IPS-11a (cell line): ENCODE measurements around the gene HGS.

ENCODE experiments used
- H3K4me3 ChIP-seq: one replicate; pipeline ENCODE4 v1.5.1; 2013; ENCODE audit warnings: low read depth, low read length, control low read depth

The HGS gene, protein sequence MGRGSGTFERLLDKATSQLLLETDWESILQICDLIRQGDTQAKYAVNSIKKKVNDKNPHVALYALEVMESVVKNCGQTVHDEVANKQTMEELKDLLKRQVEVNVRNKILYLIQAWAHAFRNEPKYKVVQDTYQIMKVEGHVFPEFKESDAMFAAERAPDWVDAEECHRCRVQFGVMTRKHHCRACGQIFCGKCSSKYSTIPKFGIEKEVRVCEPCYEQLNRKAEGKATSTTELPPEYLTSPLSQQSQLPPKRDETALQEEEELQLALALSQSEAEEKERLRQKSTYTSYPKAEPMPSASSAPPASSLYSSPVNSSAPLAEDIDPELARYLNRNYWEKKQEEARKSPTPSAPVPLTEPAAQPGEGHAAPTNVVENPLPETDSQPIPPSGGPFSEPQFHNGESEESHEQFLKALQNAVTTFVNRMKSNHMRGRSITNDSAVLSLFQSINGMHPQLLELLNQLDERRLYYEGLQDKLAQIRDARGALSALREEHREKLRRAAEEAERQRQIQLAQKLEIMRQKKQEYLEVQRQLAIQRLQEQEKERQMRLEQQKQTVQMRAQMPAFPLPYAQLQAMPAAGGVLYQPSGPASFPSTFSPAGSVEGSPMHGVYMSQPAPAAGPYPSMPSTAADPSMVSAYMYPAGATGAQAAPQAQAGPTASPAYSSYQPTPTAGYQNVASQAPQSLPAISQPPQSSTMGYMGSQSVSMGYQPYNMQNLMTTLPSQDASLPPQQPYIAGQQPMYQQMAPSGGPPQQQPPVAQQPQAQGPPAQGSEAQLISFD

DNA sequence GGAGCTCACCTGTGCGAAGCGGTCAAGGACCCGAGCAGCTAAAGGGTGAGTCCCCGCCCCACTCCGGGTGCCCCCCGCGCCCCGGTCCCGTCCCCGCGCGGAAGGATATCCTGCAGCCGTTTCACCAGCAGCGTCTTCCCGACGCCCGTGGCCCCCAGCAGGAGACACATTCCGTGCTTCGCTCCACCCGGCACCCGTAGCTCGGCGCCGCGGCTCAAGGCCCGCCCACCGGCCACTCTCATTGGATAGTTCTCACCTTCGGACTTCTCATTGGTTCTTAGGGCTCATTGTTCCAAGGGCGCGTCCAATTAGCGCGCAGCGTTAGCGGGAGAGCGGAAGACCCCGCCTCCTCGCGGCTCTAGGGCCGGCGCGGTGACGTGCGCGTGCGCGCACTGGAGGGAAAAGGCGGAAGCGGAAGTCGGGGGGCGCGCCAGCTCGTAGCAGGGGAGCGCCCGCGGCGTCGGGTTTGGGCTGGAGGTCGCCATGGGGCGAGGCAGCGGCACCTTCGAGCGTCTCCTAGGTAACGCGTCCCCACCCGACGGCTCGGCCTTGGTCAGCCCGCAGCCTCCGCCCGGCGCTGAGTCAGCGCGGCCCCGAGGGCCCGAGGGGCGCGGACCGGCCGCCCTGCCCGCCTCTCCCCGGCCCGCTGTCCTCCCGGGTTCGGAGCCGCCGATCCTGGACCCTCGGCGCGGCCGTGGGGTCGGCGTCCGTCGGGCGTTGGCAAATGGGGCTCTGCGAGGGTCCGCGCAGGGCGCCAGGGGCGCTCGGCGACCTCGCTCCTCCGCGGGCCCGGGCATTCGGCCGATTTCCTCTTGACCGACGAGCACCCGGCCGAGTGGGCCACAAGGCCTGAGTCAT lies at the start of gene HGS, which contains the start of gene ARL16:
Gene HGS, plus strand, starts transcription at position 428 of the 858 bp plus-strand sequence. Its CDS starts 56 bp downstream, at position 484.
Gene ARL16, minus strand, starts transcription at position 214 of the 858 bp plus-strand sequence. Its CDS starts 44 bp downstream, at position 170.
- peak within 1 kb of the TSS; percentile 87 for H3K4me3 ChIP-seq

DNA sequence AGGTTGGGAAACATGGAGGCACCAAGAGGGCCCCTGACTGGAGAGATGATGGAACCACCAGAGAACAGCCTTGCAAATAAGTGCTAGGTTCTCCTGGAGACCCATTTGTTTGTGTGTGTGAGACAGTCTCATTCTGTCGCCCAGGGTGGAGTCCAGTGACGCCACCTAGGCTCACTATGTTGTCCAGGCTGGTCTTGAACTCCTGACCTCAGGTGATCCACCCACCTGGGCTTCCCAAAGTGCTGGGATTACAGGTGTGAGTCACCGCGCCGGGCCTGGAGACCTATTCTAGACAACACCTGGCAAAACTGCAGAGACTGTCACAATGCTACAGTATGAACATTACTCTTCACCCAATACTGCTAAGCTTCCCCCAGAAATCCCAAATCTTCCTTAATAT lies 48.4 kb upstream of the HGS start:
- no peak overlapping the region for H3K4me3 ChIP-seq

DNA sequence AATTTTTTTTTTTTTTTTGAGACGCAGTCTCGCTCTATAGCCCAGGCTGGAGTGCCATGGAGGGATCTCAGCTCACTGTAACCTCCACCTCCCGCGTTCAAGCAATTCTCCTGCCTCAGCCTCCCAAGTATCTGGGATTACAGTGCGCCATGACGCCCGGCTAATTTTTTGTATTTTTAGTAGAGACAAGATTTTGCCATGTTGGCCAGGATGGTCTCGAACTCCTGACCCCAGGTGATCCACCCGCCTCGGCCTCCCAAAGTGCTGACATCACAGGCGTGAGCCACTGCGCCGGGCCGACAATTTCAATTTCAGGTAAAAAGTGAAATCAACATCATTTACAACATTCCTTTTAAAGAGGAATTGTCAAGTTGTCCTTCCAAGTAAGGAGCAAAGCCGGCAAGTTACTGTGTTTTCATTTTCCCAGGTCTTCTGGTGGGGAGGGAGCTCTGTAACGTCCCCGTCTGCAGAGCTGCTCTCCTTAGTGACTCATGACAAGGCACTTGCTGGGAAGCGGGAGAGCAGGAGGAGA lies 47.8 kb upstream of the HGS start:
- H3K4me3 ChIP-seq: peak overlapping the region; percentile 94

DNA sequence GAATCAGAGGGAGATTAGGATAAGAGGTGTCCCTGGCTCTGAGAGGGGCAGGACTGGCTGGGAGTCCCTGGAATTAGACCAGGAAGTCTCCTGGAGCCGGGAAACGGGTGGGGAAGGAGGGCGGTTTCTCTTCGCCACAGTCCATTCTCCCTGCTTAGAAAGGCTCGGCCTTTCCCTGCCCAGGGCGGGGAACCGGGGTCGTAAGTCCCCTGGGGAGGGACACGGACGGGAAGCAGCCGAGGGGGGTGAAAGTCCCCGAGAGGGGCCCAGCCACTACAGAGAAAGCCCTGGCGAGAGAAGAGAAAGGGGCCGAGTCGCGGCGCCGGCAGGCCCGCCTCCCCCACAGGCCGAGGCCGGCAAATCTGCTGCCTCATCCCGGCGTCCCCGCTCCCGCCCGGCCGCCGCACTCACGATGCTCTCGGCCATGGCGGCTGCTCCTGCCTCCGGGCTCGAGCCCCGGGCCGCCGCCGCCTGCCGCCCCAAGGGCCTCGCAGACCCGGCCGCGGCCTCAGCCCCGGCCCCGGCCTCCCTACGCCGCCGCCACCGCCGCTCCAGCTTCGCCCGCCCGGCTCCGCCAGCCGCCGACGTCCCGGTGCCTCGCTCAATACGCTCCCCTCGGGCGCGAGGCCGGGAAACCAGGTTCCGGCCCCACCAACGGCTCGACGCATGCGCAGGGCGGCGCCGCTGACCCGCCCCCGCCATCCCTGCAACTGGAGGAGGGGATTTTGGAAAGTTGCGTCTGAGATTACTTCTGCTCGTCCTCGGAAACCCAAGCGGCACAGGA lies 47.1 kb upstream of the HGS start, which contains the start of the genes NPLOC4 and TSPAN10:
Gene NPLOC4, minus strand, starts transcription at position 608 of the 784 bp plus-strand sequence. Its CDS starts 182 bp downstream, at position 426.
Gene TSPAN10, plus strand, starts transcription at position 692 of the 784 bp plus-strand sequence. CDS start 5,217 bp downstream, outside the sequence.
- peak within 1 kb of the TSS; percentile 94 for H3K4me3 ChIP-seq

DNA sequence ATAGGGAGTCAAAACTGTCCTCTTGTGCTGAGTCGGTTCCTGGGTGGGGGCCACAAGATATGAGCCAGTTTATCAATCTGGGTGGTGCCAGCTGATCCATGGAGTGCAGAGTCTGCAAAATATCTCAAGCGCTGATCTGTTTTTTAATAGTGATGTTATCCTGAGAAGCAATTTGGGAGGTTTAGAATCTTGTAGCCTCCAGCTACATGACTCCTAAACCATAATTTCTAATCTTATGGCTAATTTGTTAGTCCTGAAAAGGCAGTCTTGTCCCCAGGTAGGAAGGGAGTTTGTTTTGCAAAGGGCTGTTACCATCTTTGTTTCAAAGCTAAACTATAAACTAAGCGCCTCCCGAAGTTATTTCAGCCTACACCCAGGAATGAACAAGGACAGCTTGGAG lies 45.1 kb upstream of the HGS start:
- H3K4me3 ChIP-seq: no peak overlapping the region

DNA sequence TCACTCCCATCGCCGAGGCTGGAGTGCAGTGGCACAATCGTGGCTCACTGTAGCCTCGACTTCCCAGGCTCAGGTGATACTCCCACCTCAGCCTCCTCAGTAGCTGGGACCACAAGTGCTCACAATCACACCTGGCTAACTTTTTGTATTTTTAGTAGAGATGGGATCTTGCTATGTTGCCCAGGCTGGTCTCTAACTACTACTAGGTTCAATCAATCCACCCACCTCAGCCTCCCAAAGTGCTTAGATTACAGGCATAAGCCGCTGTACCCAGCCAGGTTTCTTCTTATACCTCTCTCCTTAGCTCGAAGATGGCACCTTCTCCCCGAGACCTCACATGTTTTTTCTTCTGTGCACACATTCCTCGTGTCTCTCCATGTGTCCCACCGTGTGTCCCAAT lies 43.8 kb upstream of the HGS start:
- H3K4me3 ChIP-seq: no peak overlapping the region

DNA sequence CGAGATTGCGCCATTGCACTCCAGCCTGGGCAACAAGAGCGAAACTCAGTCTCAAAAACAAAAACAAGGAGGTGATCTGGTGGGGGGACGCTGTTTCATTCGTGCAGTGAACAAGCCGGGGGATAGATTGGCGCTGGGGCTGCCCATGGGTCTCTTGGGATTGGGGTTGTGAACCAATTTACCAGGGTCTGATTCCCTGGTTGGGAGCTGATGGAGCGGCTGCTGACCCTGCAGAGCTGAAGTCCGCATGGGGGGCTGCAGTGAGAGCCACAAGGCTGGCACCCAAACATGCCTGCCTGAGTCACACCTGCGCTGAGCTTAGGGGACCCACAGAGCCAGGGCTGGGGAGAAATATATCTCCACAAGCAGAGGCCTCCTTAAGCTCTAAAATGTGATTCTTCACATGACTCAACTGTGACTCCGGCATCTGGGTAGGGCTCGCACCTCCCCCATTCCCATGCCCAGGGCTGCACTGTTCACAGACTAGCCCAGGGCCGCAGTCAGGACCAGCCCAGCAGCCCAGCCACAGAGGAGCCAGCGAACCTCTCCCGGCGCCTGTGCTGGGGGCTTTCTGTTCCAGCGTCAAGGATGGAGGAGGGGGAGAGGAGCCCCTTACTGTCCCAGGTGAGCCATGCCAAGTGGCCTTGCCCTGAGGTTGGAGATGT lies 41.9 kb upstream of the HGS start:
- H3K4me3 ChIP-seq: no peak overlapping the region

DNA sequence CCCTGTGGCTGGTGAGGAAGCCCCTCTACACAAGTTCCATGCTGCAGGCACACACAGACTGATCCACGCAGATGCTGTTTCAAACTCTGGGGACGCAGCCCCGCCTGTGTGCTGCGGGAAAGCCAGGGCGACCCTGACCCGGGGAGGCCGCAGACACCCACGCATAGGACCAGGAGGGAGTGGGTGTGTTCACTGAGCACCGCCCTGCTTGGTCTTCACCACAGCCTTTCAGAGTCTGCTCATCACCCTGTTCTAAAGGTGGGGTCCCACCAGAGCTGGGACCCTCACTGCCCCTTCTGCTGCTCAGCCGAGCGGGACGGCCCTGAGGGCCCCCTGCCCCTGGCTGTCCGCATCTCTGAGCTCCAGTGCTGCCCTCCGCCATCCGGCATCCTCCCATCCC lies 39.3 kb upstream of the HGS start:
- no peak overlapping the region for H3K4me3 ChIP-seq

DNA sequence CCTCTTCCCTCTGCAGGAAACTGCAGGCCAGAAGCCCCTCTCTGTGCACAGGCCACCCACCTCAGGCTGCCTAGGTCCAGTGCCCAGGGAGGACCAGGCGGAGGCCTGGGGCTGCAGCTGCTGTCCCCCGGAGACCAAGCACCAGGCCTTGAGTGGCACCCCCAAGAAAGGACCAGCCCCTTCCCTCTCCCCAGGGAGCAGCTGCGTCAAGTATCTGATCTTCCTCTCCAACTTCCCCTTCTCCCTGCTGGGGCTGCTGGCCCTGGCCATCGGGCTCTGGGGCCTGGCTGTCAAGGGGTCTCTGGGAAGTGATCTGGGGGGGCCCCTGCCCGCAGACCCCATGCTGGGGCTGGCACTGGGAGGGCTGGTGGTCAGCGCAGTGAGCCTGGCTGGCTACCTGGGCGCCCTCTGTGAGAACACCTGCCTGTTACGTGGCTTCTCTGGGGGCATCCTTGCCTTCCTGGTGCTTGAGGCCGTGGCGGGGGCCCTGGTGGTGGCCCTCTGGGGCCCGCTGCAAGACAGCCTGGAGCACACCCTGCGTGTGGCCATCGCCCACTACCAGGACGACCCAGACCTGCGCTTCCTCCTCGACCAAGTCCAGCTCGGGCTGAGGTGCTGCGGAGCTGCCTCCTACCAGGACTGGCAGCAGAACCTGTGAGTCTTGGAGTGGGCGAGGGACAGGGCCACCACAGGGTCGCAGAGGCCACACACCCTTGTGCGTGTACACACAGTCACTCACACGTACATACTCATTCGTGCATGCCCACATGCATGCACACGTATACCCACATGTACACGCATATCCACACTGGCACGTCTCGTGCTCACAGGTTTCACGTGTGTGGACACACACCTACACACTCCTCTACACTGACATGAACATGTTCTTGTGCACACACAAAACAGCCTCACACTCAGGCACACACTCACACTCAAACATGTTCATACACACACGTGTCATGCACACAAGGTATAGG lies 38.5 kb upstream of the HGS start:
- H3K4me3 ChIP-seq: no peak overlapping the region

DNA sequence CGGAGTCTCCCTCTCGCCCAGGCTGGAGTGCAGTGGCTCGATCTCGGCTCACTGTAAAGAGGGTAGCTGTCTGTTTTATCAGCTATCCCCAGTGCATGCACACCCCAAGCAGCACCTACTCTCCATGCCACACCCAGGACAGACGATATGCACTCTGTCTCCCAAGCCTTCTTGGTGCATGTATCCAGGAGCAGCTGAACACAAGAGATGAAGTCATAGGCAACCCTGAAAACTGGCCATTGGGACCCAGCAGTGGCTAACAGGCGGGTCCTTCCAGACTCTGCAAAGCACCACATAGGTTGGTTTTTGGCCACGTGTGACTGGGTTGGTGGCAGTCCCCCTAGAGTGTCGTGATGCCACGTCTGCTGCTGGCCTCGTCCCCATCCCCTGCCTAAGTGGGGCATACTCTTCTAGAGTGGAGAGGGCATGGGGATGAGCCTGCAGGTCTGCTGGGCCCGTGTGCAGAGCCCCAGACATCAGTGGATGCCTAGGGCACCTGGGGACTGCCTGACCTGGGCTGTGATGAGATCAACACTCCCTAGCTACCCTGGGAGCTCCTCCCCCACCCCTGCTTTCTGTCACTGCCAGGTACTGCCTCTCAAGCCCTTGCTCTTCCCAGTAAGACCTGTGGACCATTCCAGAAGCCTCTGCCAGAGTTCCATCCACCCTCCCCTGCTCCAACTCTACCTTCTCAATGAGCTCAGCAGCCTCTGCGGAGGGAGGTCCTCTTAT lies 36.8 kb upstream of the HGS start:
- no peak overlapping the region for H3K4me3 ChIP-seq

DNA sequence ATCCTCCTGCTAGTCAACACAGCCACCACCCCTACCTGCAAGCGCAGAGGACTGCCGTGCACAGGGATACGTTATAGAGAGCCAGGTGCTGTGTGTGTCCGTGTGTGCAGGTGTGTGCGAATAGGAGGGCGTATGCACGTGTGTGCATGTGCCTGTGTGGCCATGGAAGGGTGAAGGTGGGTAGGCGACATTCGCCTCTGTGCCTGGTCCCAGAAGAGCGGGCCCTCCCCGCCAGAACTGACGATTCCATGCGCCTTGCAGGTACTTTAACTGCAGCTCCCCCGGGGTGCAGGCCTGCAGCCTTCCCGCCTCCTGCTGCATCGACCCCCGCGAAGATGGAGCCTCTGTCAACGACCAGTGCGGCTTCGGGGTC lies 36.2 kb upstream of the HGS start:
- peak overlapping the region; percentile 20 for H3K4me3 ChIP-seq

DNA sequence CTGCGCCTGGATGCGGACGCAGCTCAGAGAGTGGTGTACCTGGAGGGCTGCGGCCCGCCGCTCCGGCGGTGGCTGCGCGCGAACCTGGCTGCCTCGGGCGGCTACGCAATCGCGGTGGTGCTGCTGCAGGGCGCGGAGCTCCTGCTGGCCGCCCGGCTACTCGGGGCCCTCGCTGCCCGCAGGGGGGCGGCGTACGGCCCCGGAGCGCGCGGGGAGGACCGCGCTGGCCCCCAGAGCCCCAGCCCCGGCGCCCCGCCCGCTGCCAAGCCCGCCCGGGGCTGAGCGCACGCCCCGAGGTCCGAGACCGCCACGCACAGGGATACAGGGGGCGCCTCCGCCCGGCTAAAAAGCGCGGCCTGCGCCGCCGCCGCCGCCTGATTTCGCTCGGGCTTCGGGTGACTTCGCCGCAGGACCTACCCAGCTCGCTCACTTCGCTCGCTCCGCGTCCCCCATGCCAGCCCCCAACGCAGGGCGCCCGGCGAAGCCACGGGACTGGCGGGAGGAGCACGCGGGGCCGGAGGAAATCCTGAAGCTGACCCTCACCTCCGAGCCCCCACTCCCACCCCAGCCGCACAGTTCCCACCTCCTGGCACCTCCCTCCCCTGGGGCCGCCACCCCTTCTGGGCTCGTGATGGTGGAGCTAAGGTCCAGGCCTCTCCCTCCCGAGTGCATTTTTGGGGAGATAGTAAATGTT lies 35.7 kb upstream of the HGS start:
- peak overlapping the region; percentile 20 for H3K4me3 ChIP-seq

DNA sequence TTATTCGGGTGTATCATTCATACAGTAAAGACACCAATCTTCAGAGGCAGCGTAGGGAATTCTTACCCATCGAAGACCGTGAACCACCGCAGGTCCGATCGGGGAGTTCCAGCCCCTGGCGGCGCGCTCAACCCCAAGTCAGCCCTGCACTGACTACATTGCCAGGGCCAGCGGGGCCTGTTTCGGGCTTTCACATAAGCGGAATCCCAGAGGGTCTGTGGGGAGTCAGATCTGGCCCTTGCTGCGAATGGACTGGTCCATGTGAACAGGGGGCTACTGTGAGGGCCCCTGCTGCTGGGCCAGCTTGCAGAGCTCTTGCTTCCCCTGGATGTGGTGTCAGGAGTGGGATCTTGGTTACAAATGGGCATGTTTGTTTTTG lies 35.1 kb upstream of the HGS start:
- H3K4me3 ChIP-seq: peak overlapping the region; percentile 13

DNA sequence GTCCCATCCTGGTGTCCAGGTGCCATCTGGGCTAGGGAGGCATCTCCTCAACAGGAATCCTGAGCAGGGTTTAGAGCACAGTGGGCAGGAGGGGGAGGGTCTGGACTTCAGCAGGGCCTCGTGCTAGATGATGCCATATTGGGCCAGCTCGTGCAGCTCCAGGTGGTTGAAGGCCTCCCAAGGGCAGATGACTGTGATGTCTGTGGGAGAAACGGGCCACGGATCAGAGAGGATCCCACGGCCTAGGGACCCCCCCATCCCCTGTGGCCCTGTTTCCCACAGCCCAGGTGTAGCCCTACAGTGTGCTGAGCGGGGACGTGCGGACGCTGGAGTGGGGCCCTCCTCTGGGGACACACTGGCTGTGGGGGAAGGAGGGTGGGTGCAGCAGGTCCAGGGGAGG lies 32.9 kb upstream of the HGS start:
- H3K4me3 ChIP-seq: no peak overlapping the region

DNA sequence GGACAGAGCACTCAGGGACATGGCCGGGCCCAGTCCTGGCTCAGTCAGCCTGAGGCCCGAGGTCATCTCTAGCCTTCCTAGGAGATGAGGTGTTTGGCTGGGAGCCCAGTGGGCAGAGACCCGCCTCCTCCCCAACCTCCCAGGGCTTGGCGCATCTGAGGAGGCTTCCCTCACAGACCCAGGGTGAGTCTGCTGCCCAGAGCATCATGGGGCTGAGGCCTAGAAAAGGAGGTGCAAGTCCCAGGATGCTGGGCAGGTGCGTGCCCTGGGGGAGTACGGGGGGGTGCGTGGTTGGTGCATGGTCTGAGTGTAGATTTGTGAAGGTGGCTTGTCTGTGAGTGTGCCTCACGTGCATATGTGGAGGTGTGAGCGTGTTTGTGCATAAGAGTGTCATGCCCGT lies 32.1 kb upstream of the HGS start:
- H3K4me3 ChIP-seq: no peak overlapping the region

DNA sequence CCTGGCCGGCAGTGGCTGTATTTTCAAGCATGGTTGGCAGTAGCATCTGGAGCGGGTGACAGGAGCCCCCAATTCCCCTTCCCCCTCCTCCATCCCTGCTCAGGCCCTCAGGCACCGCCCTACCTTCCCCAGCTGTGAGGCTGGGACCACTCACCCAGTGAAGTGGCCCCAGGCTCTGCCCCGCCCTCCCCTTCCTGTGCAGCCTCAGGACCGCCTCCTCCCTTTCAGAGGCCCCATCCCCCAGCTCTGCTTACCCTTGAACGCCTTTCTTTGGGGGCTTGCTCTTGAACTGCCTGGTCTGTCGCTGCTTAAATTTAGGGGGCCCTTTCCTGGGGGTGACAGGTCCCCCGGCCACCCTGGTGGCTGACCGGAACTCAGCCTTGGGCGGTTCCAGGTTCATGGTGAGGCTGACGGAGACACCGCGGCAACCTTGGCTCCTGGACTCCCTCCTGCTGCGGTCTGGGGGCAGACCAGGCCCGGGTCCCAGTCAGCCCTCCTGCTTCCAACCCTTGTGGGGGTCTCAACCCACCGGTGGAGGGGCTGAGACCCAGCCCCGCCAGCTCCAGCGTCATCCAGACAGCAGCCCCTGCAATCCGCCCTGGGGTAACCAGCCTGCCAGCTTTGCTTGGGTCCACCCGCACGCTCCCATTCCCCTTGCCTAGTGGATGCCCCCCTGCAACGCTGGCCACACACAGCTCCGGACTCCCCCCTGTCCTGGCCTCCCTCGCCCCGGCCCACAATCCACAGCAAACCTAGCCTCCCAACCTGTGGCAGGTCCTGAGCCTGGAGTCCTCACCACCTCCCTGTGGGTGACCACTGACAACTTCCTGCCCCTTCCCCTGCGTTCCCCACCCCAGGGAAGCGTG lies 30.7 kb upstream of the HGS start:
- H3K4me3 ChIP-seq: no peak overlapping the region
